Endothelial cell (in vitro differentiated cells): ENCODE data around the gene MMEL1. TPM values are rescaled to one million over a fixed set of nuclear protein-coding genes. Genes with fewer than 3 reads are reported as not detected.

Experiments used
- DNase-seq: peaks from one replicate; pipeline ENCODE4 v3.0.0; 2021; ENCODE audit warnings: low spot score
- H3K27ac Mint-ChIP-seq: one replicate; pipeline ENCODE4 v1.8.0; 2021; ENCODE audit warnings: mixed read lengths, inconsistent platforms; ENCODE audit not compliant: unreplicated experiment
- H3K27me3 Mint-ChIP-seq: one replicate; pipeline ENCODE4 v1.8.0; 2021; ENCODE audit warnings: mild to moderate bottlenecking, moderate library complexity, mixed read lengths, inconsistent platforms; ENCODE audit not compliant: unreplicated experiment
- H3K36me3 Mint-ChIP-seq: one replicate; pipeline ENCODE4 v1.8.0; 2021; ENCODE audit warnings: mild to moderate bottlenecking, low read depth, mixed read lengths, inconsistent platforms; ENCODE audit not compliant: unreplicated experiment
- H3K4me1 Mint-ChIP-seq: one replicate; pipeline ENCODE4 v1.8.0; 2021; ENCODE audit warnings: mild to moderate bottlenecking, mixed read lengths, inconsistent platforms; ENCODE audit not compliant: unreplicated experiment
- H3K4me3 Mint-ChIP-seq: one replicate; pipeline ENCODE4 v1.8.0; 2021; ENCODE audit warnings: mild to moderate bottlenecking, mixed read lengths, inconsistent platforms; ENCODE audit not compliant: unreplicated experiment
- H3K9me3 Mint-ChIP-seq: one replicate; pipeline ENCODE4 v1.8.0; 2021; ENCODE audit warnings: mixed read lengths, inconsistent platforms; ENCODE audit not compliant: unreplicated experiment
- total RNA-seq: library from RNA; stranded (reverse); fragmentation: NEBNext Ultra II Directional; extraction: Animal tissue kit (Norgen Biotek cat#: 25700); gene quantifications from one replicate; pipeline ENCODE4 v1.2.1, GENCODE V29; 2021; ENCODE audit not compliant: unreplicated experiment
- TF ChIP-seq, protein P1 (sequence below): fragments of 200-600 bp; sonication (generic); IDR thresholded peaks from one replicate; pipeline ENCODE4 v1.5.0; 2021; ENCODE audit warnings: antibody characterized with exemption; ENCODE audit not compliant: unreplicated experiment

The MMEL1 gene
- total RNA-seq, 1 donor from 2014 or later, result not detected

DNA sequence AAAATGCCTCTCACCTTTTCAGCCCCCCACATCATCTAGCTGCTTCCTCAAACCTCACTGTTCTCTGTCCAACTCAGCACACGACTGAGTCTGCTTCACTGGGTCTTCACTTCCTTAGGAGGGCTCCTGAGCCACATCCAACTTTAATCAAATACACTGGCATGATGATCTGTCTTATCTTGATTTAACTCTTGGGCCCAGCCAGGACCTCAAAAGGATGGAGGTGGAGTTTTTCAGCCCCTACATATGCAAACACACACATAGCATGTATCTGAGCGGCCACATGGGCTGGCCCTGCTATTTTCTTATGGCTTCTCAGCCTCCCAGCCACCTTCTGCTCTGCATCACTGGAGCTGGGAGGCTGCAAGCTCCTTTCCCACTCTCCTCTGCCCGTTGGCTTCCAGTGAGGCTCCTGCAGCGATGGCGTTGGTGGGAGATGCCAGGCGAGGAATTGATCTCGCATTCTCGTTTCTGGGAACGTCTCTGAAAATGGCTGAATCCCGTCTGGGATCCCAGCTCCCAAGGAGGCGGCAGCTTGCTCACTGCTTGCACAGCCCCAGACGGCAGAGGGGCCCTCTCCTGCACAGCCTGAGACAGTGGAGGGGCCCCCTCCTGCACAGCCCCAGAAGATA is 48.0 kb downstream of the MMEL1 start:
- TF ChIP-seq, protein P1, sequence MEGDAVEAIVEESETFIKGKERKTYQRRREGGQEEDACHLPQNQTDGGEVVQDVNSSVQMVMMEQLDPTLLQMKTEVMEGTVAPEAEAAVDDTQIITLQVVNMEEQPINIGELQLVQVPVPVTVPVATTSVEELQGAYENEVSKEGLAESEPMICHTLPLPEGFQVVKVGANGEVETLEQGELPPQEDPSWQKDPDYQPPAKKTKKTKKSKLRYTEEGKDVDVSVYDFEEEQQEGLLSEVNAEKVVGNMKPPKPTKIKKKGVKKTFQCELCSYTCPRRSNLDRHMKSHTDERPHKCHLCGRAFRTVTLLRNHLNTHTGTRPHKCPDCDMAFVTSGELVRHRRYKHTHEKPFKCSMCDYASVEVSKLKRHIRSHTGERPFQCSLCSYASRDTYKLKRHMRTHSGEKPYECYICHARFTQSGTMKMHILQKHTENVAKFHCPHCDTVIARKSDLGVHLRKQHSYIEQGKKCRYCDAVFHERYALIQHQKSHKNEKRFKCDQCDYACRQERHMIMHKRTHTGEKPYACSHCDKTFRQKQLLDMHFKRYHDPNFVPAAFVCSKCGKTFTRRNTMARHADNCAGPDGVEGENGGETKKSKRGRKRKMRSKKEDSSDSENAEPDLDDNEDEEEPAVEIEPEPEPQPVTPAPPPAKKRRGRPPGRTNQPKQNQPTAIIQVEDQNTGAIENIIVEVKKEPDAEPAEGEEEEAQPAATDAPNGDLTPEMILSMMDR, result no peak
- no peak for DNase-seq
- H3K27me3 Mint-ChIP-seq, result peaks cover 14% of the 10 kb centered on the region
- H3K9me3 Mint-ChIP-seq, result no peaks in the 10 kb centered on the region
- peak overlapping the region; percentile 67 for H3K4me3 Mint-ChIP-seq
- H3K4me1 Mint-ChIP-seq, result peaks cover 21% of the 10 kb centered on the region
- H3K36me3 Mint-ChIP-seq, result no peaks in the 10 kb centered on the region
- H3K27ac Mint-ChIP-seq, result no peak overlapping the region

DNA sequence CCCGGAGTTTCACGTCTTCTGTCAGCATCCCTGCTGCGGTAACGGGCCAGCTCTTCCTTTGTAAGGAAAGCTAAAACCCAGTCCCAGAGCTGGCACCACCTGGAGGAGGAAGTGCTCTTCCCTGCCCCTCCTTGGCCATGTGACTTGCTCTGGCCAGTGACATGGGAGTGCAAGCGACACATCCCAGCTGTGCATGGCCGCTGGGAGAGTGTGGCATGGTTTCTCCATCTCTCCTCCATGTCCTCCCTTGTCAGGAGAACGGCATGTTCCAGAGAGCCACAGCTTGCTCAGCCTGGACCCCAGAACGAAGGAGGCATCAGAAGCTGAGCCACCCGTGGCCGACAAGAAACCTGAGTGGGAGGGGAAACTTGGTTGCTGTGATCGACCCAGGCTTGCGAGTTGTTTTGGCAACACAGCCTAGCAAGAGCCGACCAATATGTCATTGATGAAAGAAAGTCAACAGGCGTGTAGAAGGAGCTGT is 48.9 kb downstream of the MMEL1 start:
- TF ChIP-seq, protein P1, result no peak
- Mint-ChIP-seq H3K9me3 (no peaks in the 10 kb centered on the region), H3K4me1 (peaks cover 27% of the 10 kb centered on the region), H3K27ac (no peak overlapping the region), H3K4me3 (no peak overlapping the region), H3K36me3 (no peaks in the 10 kb centered on the region), H3K27me3 (peaks cover 13% of the 10 kb centered on the region)
- no peak for DNase-seq

DNA sequence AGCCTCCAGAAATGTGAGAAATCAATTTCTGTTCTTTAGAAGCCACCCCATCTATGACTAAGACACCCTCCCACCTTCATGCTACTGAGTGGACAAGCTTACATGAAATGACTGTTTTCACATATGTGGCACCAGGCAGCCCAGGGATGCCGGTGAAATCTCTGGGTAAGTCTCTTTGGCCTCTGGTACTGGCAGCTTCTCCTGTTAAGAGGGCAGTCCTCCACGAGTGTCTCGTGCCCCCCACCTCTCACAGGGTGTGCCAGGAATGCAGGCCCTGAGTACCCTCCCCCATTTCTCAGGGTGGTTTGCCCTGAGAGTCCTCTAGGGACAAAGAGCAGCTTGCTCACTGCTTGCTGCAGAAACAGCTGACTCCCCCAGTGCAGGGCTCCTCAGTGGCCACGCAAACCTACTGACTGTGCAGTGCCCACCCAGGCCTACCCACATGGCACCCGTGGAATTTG is 49.5 kb downstream of the MMEL1 start:
- DNase-seq, result no peak
- H3K27ac Mint-ChIP-seq, result no peak overlapping the region
- peaks cover 13% of the 10 kb centered on the region for H3K27me3 Mint-ChIP-seq
- no peaks in the 10 kb centered on the region for H3K9me3 Mint-ChIP-seq
- H3K4me1 Mint-ChIP-seq, result peaks cover 32% of the 10 kb centered on the region
- TF ChIP-seq, protein P1, result no peak
- H3K4me3 Mint-ChIP-seq, result no peak overlapping the region
- H3K36me3 Mint-ChIP-seq, result no peaks in the 10 kb centered on the region

DNA sequence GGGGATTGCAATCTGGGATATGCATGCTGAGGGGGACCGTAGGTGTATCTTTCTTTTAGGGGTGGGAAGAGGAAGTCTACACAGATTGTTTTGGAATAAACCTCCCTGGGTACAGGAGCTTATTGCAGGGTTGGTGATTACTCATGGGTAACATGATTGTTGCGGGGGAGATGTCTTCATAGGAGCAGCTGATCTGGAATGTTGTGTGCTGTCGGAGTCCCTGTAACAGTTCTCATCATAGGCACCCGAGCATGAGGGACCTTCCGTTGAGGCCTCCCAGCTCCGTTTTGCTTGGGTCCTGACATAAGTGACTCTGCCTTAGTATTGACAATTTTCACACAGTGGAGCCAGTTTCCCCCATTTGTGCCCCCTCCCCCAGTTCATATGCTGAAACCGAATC is 50.4 kb downstream of the MMEL1 start:
- no peak overlapping the region for H3K27ac Mint-ChIP-seq
- no peaks in the 10 kb centered on the region for H3K36me3 Mint-ChIP-seq
- DNase-seq, result no peak
- peaks cover 37% of the 10 kb centered on the region for H3K4me1 Mint-ChIP-seq
- H3K4me3 Mint-ChIP-seq, result no peak overlapping the region
- TF ChIP-seq, protein P1, result no peak
- no peaks in the 10 kb centered on the region for H3K9me3 Mint-ChIP-seq
- H3K27me3 Mint-ChIP-seq, result peaks cover 13% of the 10 kb centered on the region

DNA sequence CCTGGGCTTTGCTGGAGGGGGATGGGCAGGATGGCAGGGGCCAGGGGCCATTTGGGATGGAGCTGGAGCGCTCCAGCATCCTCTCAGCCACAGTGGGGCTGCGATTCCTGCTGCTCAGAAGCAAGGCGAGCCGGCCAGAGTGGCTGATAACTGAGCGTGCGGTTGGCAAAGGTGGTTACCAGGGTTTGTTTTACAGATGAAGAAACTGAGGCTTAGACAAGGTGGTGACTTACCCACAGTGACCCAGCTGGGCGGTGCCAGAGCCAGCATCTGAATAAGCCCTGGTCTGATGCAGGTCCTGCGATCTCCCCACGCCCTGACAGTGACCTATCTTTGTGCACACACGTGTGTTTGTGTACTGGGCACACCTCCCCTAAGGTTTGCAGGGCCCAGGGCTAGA is 52.1 kb downstream of the MMEL1 start:
- Mint-ChIP-seq H3K27me3 (peaks cover 10% of the 10 kb centered on the region), H3K27ac (no peak overlapping the region), H3K36me3 (no peaks in the 10 kb centered on the region), H3K4me3 (no peak overlapping the region), H3K9me3 (no peaks in the 10 kb centered on the region), H3K4me1 (peaks cover 40% of the 10 kb centered on the region)
- TF ChIP-seq, protein P1, result no peak
- DNase-seq, result no peak
